Body of pancreas (tissue), 4 donors: ENCODE data around the gene TP53I13. TPM values are rescaled to one million over a fixed set of nuclear protein-coding genes. Genes with fewer than 3 reads are reported as not detected.

Experiments used
- ATAC-seq: fragments of 150-250 bp; one replicate; pipeline ENCODE4 v1.9.1; 2016
- DNase-seq, 4 donors: peaks; one replicate each; pipeline ENCODE4 v3.0.0-alpha.2; 2019
- H3K27ac ChIP-seq, 4 donors: fragments of 200-600 bp; sonication (generic); 1 replicate in 3 of 4; 2 replicates in 1 of 4; pipeline versions ENCODE4 v1.5.1 to v1.6.1; 2016 to 2019; ENCODE audit warnings: mild to moderate bottlenecking in 1 of 4, mixed read lengths in 1 of 4, moderate library complexity in 1 of 4
- H3K27me3 ChIP-seq, 2 donors: fragments of 200-600 bp; sonication (generic); one replicate each; pipeline ENCODE4 v1.6.0; 2016; ENCODE audit warnings: mild to moderate bottlenecking in 1 of 2
- H3K36me3 ChIP-seq, 2 donors: fragments of 200-600 bp; sonication (generic); replicated peaks in 1 of 2; 2 replicates each; pipeline ENCODE4 v1.5.1; 2016; ENCODE audit warnings: low read depth in 2 of 2; ENCODE audit not compliant: insufficient read depth in 1 of 2
- H3K4me1 ChIP-seq: fragments of 200-600 bp; sonication (generic); one replicate; pipeline ENCODE4 v1.6.0; 2016
- H3K4me3 ChIP-seq, 2 donors: fragments of 200-600 bp; sonication (generic); 1 replicate in 1 of 2; 2 replicates in 1 of 2; pipeline ENCODE4 v1.5.1; 2016 to 2019
- H3K9me3 ChIP-seq, 3 donors: fragments of 200-600 bp; sonication (generic); 1 replicate in 2 of 3; 2 replicates in 1 of 3; pipeline ENCODE4 v1.5.1; 2016
- POLR2A ChIP-seq, 3 donors: fragments of 450-650 bp; IDR thresholded peaks; one replicate each; pipeline ENCODE4 v1.6.1; 2016; ENCODE audit warnings: antibody characterized with exemption in 3 of 3, mild to moderate bottlenecking in 2 of 3
- WGBS, 2 donors: methylation state at CpG; one replicate each; pipeline ENCODE4 v1.1.5; 2017; 5-methylcytosine and 5-hydroxymethylcytosine counted together
- intact Hi-C: fragments of 100-400 bp; cut with DNase I; formaldehyde crosslinking; loops from one replicate; pipeline ENCODE4 v1.15.1; 2023
- total RNA-seq, 2 donors: library from RNA; depleted of rRNA; stranded (reverse); fragments of >200 nt; gene quantifications; one replicate each; pipeline ENCODE4 v1.1.0, GENCODE V29; 2016
- TF ChIP-seq, protein P1 (sequence below), 7 experiments: fragments of 450-650 bp in 4 of 7; fragments of 200-600 bp in 3 of 7; sonication (generic) in 3 of 7; IDR thresholded peaks; one replicate each; pipeline ENCODE4 v1.5.1; 2016 to 2019; ENCODE audit warnings: antibody characterized with exemption in 7 of 7

The TP53I13 gene
- total RNA-seq, 2 donors from 2014 or later: 56.3 to 62.3 TPM

DNA sequence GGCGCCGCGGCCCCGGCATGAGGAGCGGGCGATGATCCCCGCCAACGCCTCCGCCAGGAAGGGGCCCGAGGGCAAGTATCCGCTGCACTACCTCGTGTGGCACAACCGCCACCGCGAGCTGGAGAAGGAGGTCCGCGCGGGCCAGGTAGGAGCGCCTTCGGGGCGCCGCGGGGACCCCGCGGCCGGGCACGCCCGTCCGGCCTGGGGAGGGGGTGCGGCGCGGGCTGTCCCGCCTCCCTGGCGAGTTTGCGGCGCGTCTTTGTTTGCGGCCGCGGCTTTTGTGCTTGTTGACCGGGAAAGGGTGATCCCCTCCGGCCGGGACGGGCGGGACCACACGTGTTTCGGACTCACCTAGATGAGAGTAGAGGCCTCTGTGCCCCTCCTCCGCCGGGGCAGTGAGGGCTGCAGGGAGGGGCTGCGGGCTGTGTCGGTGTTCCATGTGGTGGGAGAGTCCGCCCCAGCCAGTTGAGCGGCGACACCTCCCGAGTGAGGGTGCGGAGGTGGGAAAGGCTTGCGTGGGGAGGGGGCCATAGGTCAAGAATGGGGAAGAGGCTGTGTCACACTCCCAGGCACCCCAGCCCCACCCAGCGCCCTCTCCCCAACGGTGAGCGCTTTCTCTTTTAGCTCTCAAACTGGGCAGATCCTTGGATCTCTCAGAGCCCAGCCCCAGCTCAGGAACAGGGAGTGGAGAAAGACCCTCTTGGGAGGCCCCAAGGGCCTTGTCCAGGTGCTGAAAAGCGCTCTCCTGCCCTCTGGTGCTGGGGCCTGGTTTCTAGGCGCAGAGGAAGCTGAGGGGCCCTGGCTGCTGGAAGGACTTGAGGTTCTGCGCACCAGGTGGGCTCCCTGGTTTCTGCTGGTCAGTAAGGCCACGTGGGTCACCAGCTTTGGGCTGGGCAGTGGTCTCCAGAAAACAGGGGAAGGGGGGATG is 25.4 kb downstream of the TP53I13 start:
- Histone ChIP-seq H3K27ac (no peak overlapping the region), H3K4me1 (peaks cover 44% of the 10 kb centered on the region), H3K9me3 (no peaks in the 10 kb centered on the region), H3K27me3 (no peaks in the 10 kb centered on the region), H3K36me3 (no peaks in the 10 kb centered on the region), H3K4me3 (peak overlapping the region; percentile 15 to 32)
- TF ChIP-seq, protein P1, sequence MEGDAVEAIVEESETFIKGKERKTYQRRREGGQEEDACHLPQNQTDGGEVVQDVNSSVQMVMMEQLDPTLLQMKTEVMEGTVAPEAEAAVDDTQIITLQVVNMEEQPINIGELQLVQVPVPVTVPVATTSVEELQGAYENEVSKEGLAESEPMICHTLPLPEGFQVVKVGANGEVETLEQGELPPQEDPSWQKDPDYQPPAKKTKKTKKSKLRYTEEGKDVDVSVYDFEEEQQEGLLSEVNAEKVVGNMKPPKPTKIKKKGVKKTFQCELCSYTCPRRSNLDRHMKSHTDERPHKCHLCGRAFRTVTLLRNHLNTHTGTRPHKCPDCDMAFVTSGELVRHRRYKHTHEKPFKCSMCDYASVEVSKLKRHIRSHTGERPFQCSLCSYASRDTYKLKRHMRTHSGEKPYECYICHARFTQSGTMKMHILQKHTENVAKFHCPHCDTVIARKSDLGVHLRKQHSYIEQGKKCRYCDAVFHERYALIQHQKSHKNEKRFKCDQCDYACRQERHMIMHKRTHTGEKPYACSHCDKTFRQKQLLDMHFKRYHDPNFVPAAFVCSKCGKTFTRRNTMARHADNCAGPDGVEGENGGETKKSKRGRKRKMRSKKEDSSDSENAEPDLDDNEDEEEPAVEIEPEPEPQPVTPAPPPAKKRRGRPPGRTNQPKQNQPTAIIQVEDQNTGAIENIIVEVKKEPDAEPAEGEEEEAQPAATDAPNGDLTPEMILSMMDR (IDR thresholded peaks at IDR 0.05): peak in 4 of 7 experiments; percentile 5 to 28 (median 17)
- TF ChIP-seq POLR2A (IDR thresholded peaks at IDR 0.05): no peak
- 9 to 33% methylated on average over 7 to 51 of the region's 64 CpGs for WGBS, 2 donors
- intact Hi-C loops: no loop called here
- DNase-seq (peak in 2 of 4 donors; percentile 30), ATAC-seq (no peak)

DNA sequence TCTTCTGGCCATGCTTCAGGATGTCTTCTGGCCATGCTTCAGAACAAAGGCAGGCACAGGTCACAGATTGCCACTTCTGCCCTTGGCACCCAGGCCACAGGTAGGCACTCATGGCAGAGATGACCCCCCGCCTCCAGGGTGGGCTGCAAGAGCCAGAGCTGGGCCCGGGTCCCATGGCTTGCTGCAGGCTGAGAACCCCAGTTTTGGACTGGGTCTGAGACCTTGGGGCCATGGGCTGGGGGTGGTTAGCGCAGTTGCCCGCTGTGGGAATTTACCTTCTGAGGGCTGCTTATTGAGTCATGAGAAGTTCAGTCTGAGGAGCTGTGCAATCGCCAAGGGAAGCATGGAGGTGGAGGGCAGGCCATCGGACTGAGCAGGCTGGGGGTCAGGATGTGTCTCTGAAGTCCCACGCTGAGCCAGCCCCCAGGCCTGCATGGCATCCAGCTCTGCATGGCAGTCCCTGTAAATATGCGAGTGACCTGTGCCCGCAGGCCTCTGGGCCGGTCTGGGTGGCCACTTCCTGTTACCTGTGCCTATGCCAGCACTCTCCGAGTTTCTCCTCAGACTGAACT is 26.1 kb downstream of the TP53I13 start:
- H3K36me3 ChIP-seq: no peaks in the 10 kb centered on the region
- 58 to 83% methylated on average over 2 to 11 of the region's 11 CpGs for WGBS, 2 donors
- no peaks in the 10 kb centered on the region for H3K27me3 ChIP-seq
- no peak overlapping the region for H3K27ac ChIP-seq
- H3K4me1 ChIP-seq: peaks cover 43% of the 10 kb centered on the region
- intact Hi-C loops: no loop called here
- ATAC-seq (no peak), DNase-seq (no peak)
- TF ChIP-seq, protein P1 (IDR thresholded peaks at IDR 0.05): no peak
- TF ChIP-seq POLR2A (IDR thresholded peaks at IDR 0.05): no peak
- no peaks in the 10 kb centered on the region for H3K9me3 ChIP-seq
- H3K4me3 ChIP-seq: no peak overlapping the region

DNA sequence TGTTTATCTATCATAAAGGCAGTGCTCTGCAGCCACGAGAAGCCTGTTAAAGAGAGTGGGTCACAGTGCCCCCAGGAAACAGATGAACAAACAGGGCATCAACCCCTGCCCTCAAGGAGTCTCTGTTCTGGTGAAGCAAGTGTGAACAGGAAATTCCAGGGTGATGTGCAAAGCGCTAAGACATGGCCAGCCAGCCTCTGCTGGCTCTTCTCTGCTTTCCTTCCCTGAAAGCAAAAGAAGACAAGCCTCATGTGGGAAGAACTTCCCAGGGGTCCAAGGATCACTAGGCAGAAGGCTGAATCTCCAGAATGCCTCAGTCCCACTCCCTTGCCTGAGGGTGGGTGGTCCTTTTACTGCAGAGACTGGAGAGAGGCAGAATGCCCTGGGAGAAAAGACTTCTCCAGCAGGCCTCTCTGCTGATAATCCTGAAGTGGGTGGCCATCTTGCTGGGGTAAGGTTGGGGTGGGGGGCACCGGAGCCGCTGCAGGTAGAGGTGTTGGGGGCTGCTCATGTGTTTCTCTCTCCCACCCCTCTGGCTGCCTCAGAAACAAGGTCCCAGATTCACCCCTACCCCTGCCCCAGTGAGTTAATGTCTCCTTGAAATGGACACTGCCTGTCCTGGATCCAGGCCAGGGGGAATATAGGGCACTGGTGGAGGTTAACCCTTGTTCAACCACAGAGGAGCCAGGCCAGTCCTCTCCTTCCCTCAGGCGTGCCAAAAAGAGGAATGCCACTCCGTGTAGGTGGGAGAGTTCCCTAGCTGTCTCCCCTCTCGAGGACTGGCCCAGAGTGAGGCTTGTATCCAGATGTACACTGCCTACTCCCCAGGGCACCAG is 26.8 kb downstream of the TP53I13 start:
- H3K27me3 ChIP-seq: no peaks in the 10 kb centered on the region

DNA sequence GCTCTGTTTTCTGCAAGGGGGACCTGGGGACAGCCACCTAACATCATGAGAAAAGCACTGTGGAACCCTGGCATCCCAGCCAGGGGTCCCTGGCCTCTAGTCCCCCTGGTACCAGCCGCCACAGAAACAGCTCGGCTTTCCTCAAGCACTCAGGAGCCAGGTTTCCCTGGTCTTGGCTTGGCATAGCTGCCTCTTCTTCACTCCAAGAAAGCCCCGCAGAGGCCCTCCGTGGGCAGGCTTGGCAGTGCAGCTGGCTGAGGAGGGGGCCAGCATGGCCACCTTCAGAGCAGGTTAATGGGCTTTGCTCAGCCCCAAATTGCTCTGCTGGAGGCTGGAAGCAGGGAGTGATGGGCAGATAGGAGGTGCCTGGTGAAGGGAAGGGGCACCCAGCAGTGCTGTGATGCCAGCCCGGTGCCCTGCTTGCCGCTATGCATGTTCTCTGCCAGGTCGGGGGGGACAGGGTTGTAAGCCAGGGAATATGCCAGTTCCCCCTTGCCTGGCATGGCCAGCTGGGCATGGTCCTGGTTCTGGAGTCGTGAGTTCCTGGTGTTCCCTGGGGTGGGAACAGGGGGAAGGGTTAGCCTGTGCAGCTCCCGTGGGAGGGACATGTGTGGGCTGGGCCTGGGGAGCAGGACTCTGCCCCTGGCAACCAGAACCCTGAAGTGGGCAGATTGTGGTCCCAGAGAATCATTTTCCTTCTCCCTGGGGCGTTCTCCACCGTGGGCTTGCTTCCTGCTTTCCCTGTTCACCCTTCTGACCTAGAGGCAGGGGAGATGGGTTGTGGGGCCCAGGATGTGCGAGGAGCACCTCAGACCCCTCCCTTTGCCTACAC is 27.7 kb downstream of the TP53I13 start:
- peaks cover 28% of the 10 kb centered on the region for H3K4me1 ChIP-seq
- no peaks in the 10 kb centered on the region for H3K27me3 ChIP-seq
- no peak for TF ChIP-seq POLR2A (IDR thresholded peaks at IDR 0.05)
- TF ChIP-seq, protein P1 (IDR thresholded peaks at IDR 0.05): no peak
- no peaks in the 10 kb centered on the region for H3K9me3 ChIP-seq
- ATAC-seq (no peak), DNase-seq (peak in 1 of 4 donors; percentile 9)
- H3K4me3 ChIP-seq: no peak overlapping the region
- H3K27ac ChIP-seq: no peak overlapping the region
- 70 to 89% methylated on average over 3 to 12 of the region's 12 CpGs for WGBS, 2 donors
- intact Hi-C loops: no loop called here
- H3K36me3 ChIP-seq: no peaks in the 10 kb centered on the region

More for the DNA sequence above, 26.8 kb downstream of the TP53I13 start:
- ATAC-seq (no peak), DNase-seq (peak in 1 of 4 donors; percentile 10)
- intact Hi-C loops: no loop called here
- WGBS, 2 donors: 80 to 85% methylated on average over 3 to 7 of the region's 7 CpGs
- Histone ChIP-seq H3K9me3 (no peaks in the 10 kb centered on the region), H3K4me1 (peaks cover 36% of the 10 kb centered on the region), H3K4me3 (no peak overlapping the region), H3K36me3 (no peaks in the 10 kb centered on the region), H3K27ac (no peak overlapping the region)
- TF ChIP-seq, protein P1 (IDR thresholded peaks at IDR 0.05): no peak
- TF ChIP-seq POLR2A (IDR thresholded peaks at IDR 0.05): no peak
